LNCAP (cell line): Measurements from ENCODE around the gene TXK.

Experiments
- TF ChIP-seq, protein P1 (sequence below): fragments of 450-650 bp; IDR thresholded peaks from 2 replicates; pipeline ENCODE4 v1.5.1; 2017; ENCODE audit warnings: mild to moderate bottlenecking

TXK gene

DNA sequence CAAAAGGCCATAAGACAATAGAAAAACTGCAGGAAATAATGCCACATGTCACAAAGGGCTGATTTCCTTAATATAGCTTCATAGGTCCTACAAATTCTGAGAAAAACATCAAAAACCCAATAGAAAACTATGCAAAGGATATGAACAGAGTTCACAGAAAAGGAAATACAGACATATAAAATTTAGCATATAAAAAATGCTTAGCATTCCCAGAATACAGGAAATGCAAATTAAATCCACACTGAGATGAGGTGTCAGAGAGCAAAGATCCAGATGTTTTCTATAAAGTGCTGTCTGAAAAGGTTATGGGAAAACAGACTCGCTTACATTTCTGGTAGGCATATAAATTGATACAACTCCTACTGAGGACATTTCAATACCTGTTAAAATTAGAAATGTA lies 33.8 kb downstream of the TXK start:
- TF ChIP-seq, protein P1, sequence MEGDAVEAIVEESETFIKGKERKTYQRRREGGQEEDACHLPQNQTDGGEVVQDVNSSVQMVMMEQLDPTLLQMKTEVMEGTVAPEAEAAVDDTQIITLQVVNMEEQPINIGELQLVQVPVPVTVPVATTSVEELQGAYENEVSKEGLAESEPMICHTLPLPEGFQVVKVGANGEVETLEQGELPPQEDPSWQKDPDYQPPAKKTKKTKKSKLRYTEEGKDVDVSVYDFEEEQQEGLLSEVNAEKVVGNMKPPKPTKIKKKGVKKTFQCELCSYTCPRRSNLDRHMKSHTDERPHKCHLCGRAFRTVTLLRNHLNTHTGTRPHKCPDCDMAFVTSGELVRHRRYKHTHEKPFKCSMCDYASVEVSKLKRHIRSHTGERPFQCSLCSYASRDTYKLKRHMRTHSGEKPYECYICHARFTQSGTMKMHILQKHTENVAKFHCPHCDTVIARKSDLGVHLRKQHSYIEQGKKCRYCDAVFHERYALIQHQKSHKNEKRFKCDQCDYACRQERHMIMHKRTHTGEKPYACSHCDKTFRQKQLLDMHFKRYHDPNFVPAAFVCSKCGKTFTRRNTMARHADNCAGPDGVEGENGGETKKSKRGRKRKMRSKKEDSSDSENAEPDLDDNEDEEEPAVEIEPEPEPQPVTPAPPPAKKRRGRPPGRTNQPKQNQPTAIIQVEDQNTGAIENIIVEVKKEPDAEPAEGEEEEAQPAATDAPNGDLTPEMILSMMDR = no peak

DNA sequence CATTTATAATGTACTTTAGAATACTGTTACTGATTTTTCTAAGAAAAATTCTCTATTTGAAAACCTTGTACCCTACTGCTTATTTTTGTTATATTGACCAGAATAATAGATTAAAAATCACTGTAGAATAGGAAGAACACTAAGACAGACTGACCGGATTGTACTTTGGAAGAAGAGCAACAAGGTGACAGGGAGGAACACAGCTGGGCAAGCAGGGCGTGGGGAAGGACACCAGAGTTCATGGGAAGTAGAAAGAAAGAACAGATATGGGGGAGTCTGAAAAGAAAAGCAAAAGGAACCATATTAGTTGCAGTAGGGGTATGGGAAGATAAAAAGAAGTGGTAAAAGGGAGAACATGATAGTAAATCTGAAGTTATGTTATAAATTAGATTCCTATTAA lies 38.6 kb downstream of the TXK start:
- TF ChIP-seq, protein P1 = no peak

DNA sequence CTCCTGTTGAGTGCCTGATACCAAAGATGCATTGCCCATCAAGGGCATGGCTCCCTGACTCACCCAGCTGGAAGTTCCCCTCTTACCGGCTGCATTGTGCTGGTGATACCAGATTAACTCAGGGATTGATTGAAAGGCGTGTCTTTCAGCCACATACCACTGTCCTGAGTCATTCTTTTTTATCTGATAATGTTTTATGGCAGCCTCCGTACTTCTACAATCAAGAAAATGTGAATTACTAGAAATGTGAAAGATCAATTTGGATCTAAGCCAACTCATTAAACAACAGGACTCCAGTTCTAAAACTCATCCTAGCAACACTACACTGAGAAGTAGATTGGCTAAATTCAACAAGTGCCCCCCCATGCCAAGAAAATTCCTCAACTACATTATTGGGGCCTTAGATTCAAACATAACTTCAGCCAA lies 40.0 kb downstream of the TXK start:
- TF ChIP-seq, protein P1 = no peak

DNA sequence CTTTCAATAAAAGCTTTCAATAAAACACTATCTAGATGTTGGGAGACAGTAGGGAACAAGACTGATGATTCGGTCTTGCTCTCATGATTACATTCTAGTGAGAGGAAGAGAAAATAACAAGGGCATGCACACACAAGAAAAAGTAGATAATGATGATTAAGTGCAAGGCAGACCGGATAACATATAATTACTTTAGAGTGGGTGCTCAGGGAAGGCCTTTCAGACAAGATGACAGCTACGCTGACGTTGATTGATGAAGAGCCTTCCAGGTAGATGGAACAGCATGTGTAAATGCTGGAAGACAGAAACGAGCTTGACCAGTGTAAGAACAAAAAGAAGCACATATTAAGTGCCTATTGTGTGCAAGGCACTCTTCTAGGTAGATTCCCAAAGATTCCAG lies 43.4 kb downstream of the TXK start:
- TF ChIP-seq, protein P1 = no peak

DNA sequence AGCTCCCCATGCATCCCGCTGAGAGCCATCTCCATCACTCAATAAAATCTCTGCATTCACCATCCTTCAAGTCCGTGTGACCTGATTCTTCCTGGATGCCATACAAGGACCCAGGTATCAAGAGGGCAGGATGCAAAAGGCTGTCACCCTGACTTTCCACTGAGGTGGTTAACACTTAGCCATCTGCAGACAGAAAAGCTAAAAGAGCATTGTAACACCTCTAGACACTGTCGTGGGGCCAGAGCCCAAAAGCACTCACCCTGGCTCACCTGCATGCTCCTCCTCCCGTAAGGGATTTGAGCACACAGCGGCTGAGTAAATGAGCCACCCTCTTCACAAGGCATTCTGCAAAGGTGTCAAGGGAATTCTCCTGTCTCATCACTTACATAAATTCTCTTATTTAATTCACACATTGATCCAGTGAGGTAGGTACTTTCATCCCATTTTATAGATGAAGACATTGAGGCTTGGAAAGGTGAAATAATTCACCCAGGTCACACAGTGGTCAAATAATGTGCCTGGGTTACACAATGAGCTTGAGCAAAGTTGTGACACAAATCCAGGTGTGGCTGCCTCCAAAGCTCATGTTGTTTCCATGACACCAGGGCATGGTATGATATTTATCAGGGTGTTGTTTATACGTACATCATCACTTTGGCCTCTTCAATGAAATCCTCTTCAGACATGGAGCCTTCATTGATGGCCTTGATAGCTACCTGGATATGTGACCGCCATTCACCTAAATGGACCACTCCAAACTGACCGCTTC lies 48.0 kb downstream of the TXK start:
- TF ChIP-seq, protein P1 = no peak

DNA sequence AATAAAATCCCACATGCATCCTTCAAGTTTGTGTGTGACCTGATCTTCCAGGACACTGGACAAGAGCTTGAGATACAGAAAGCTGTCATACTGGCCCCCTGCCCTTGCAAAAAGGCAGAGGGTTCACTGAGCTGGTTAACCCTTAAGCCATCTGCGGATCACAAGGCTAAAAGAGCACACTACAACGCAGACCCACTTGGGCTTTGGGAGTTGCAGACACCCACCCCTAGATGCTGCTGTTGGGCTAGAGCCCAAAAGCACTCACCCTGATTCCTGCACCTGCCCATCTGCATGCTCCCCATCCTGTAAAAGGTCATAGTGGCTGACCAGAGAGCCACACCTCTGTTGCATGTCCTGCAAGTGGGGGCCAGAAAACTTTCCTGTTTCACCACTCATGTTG lies 51.1 kb downstream of the TXK start:
- TF ChIP-seq, protein P1 = no peak

DNA sequence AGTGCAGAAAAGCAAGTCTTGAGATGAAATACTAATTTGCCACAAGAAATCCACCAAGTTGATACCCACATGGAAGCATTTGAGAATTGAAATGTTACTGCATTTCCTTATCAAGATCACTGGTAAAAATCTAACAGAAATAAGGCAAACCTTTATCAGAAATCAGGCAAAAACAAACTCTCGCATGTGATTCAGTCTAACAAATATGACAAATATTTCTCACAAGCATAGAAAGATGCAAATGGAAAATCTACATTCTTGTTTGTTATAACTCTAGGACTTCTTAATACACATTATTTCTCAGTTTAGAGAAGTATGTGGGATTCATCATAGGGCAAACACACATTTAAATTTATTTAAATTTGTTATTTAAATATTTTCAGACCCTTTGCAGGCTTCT lies 52.9 kb downstream of the TXK start:
- TF ChIP-seq, protein P1 = no peak

DNA sequence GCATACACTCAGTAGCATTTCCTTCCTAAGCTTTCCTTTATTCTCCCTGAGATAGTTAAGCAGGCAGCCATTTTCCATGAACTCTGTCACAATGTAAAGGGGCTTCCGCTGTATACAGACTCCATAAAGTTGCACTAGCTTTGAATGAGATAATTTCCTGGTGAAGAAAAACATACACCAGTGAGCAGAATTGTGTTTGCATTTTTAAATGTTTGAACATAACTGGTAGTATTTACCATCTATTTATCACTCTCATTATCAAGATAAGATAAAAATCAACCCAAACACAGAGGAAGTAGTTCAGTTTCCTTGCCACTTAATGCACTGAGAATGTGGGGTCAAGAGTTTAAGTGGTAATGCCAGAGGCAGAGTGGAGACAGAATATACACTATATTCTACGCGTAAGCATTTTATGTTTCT lies 54.1 kb downstream of the TXK start:
- TF ChIP-seq, protein P1 = no peak
